HCT116 (cell line): ENCODE results near the gene GALK2. TPM values are rescaled to one million over a fixed set of nuclear protein-coding genes. Genes with fewer than 3 reads are reported as not detected.

Experiments used
- ATAC-seq: fragments of 200-7000 bp; cut with Tn5 transposase; 2 replicates; pipeline ENCODE4 v1.9.1; 2020; ENCODE audit warnings: mild to moderate bottlenecking, moderate library complexity
- BruUV-seq: library from RNA; stranded (reverse); fragments of 400-500 nt; replicated peaks from 2 replicates; lab custom pipeline; 2021; lab: Mats Ljungman, UMichigan
- CTCF ChIA-PET: fragments of 300-600 bp; sonication (Branson Sonifier 250); formaldehyde crosslinking; loops from one replicate; lab custom pipeline; 2021; ENCODE audit warnings: antibody characterized with exemption; lab: Charles Lee
- POLR2A ChIA-PET: fragments of 300-600, 350-600 bp; sonication (Branson Sonifier 250); formaldehyde crosslinking; loops from one replicate; lab custom pipeline; 2021; ENCODE audit warnings: antibody characterized with exemption; lab: Charles Lee
- RAD21 ChIA-PET, 2 experiments: fragments of 300-600 bp; sonication (Branson Sonifier 250); formaldehyde crosslinking; loops; one replicate each; lab custom pipeline; 2023; ENCODE audit warnings: low total read pairs in 2 of 2; ENCODE audit not compliant: uncharacterized antibody in 2 of 2, unreplicated experiment in 2 of 2, low non-redundant PET in 1 of 2; lab: Charles Lee
- DNase-seq: peaks from one replicate; pipeline ENCODE4 v3.0.0-alpha.2; 2010; ENCODE audit warnings: low read depth, low spot score
- H2AFZ ChIP-seq: fragments of 200-600 bp; shearing (Covaris generic), sonication (generic); 2 replicates; pipeline ENCODE4 v1.6.1; 2017; ENCODE audit warnings: low read depth, mixed run types, mixed read lengths, antibody characterized with exemption, low read length; ENCODE audit not compliant: poor library complexity, severe bottlenecking
- H3K27ac ChIP-seq: 2 replicates; pipeline ENCODE4 v1.5.1; 2012; ENCODE audit warnings: low read depth, low read length
- H3K27me3 ChIP-seq: fragments of 200-600 bp; sonication (generic); 2 replicates; pipeline ENCODE4 v1.6.1; 2016; ENCODE audit warnings: mixed run types, low read length, mixed read lengths; ENCODE audit not compliant: insufficient read depth
- H3K36me3 ChIP-seq, 2 experiments: fragments of 200-500 bp in 1 of 2; fragments of 200-600 bp in 1 of 2; sonication (Bioruptor generic) in 1 of 2; sonication (generic) in 1 of 2; 2 replicates each; pipeline versions ENCODE4 v1.5.1 to v1.6.1; 2014 to 2016; ENCODE audit warnings: low read length in 2 of 2, inconsistent platforms in 1 of 2, mixed read lengths in 1 of 2, mixed run types in 1 of 2; ENCODE audit not compliant: insufficient read depth in 2 of 2, control insufficient read depth in 1 of 2
- H3K4me1 ChIP-seq, 2 experiments: fragments of 200-600 bp in 1 of 2; sonication (generic) in 1 of 2; 2 replicates each; pipeline versions ENCODE4 v1.5.1 to v1.6.1; 2012 to 2017; ENCODE audit warnings: low read length in 2 of 2, inconsistent platforms in 1 of 2, mild to moderate bottlenecking in 1 of 2, mixed read lengths in 1 of 2, mixed run types in 1 of 2, moderate library complexity in 1 of 2; ENCODE audit not compliant: insufficient read depth in 2 of 2, control insufficient read depth in 1 of 2
- H3K4me2 ChIP-seq: fragments of 200-600 bp; sonication (generic); 2 replicates; pipeline ENCODE4 v1.6.1; 2017; ENCODE audit warnings: mixed run types, low read length, mixed read lengths
- H3K4me3 ChIP-seq, 2 experiments: fragments of 200-600 bp in 1 of 2; sonication (generic) in 1 of 2; replicated peaks in 1 of 2; 2 replicates each; pipeline ENCODE4 v1.5.1; 2011 to 2016; ENCODE audit warnings: low read length in 2 of 2, control low read depth in 1 of 2, low read depth in 1 of 2, mild to moderate bottlenecking in 1 of 2, mixed read lengths in 1 of 2, mixed run types in 1 of 2
- H3K79me2 ChIP-seq: fragments of 200-600 bp; sonication (generic); 2 replicates; pipeline ENCODE4 v1.6.1; 2017; ENCODE audit warnings: mild to moderate bottlenecking, mixed run types, low read length, moderate library complexity, mixed read lengths; ENCODE audit not compliant: insufficient read depth
- H3K9ac ChIP-seq: fragments of 200-600 bp; sonication (generic); 2 replicates; pipeline ENCODE4 v1.6.1; 2016; ENCODE audit warnings: low read length, mixed read lengths
- H3K9me2 ChIP-seq: fragments of 200-600 bp; sonication (generic), shearing (Covaris generic); 2 replicates; pipeline ENCODE4 v1.6.1; 2017; ENCODE audit warnings: mixed run types, mild to moderate bottlenecking, moderate library complexity; ENCODE audit not compliant: insufficient read depth
- H3K9me3 ChIP-seq, 2 experiments: fragments of 200-500 bp in 1 of 2; fragments of 200-600 bp in 1 of 2; sonication (Bioruptor generic) in 1 of 2; sonication (generic) in 1 of 2; 2 replicates each; pipeline ENCODE4 v1.6.1; 2014 to 2017; ENCODE audit warnings: low read length in 2 of 2, mixed read lengths in 2 of 2, inconsistent platforms in 1 of 2, low read depth in 1 of 2, mild to moderate bottlenecking in 1 of 2, mixed run types in 1 of 2, moderate library complexity in 1 of 2; ENCODE audit not compliant: control insufficient read depth in 1 of 2, insufficient read depth in 1 of 2
- H4K20me1 ChIP-seq: fragments of 200-600 bp; sonication (generic), shearing (Covaris generic); 2 replicates; pipeline ENCODE4 v1.6.1; 2017; ENCODE audit warnings: mixed run types, mild to moderate bottlenecking, moderate library complexity; ENCODE audit not compliant: insufficient read depth
- ATF3 ChIP-seq: IDR thresholded peaks from 2 replicates; pipeline ENCODE4 v1.6.1; 2012
- CEBPB ChIP-seq: IDR thresholded peaks from 2 replicates; pipeline ENCODE4 v1.6.1; 2012; ENCODE audit warnings: low read depth
- EGR1 ChIP-seq: IDR thresholded peaks from 2 replicates; pipeline ENCODE4 v1.6.1; 2012; ENCODE audit warnings: low read depth
- ELF1 ChIP-seq: IDR thresholded peaks from 2 replicates; pipeline ENCODE4 v1.6.1; 2012; ENCODE audit warnings: low read depth, borderline replicate concordance
- EZH2 ChIP-seq: fragments of 200-600 bp; sonication (generic); IDR thresholded peaks from 2 replicates; pipeline ENCODE4 v1.6.1; 2017; ENCODE audit warnings: antibody characterized with exemption, mixed run types
- JUND ChIP-seq: IDR thresholded peaks from 2 replicates; pipeline ENCODE4 v1.6.1; 2012
- MAX ChIP-seq: IDR thresholded peaks from 2 replicates; pipeline ENCODE4 v1.6.1; 2012
- POLR2AphosphoS5 ChIP-seq: IDR thresholded peaks from 2 replicates; pipeline ENCODE4 v1.6.1; 2011; ENCODE audit warnings: mild to moderate bottlenecking, low read depth, low read length, moderate library complexity
- RAD21 ChIP-seq: IDR thresholded peaks from 2 replicates; pipeline ENCODE4 v1.6.1; 2012; ENCODE audit warnings: low read depth, mild to moderate bottlenecking
- SIN3A ChIP-seq: IDR thresholded peaks from 2 replicates; pipeline ENCODE4 v1.6.1; 2012; ENCODE audit warnings: low read depth
- SRF ChIP-seq: IDR thresholded peaks from 2 replicates; pipeline ENCODE4 v1.6.1; 2012; ENCODE audit warnings: low read depth
- TCF7L2 ChIP-seq: IDR thresholded peaks from 2 replicates; pipeline ENCODE4 v1.7.0; 2011; ENCODE audit warnings: borderline replicate concordance, inconsistent platforms; ENCODE audit not compliant: insufficient read depth, insufficient read length; ENCODE audit errors: extremely low read depth
- YY1 ChIP-seq: IDR thresholded peaks from 2 replicates; pipeline ENCODE4 v1.6.1; 2011; ENCODE audit warnings: low read length, low read depth, moderate library complexity, mild to moderate bottlenecking; ENCODE audit not compliant: insufficient replicate concordance; ENCODE audit errors: extremely low read depth
- ZBTB33 ChIP-seq: IDR thresholded peaks from 2 replicates; pipeline ENCODE4 v1.6.1; 2011; ENCODE audit warnings: mild to moderate bottlenecking, low read length, moderate library complexity; ENCODE audit not compliant: insufficient replicate concordance; ENCODE audit errors: extremely low read depth
- ZFX ChIP-seq: fragments of 450-650 bp; IDR thresholded peaks from 2 replicates; pipeline ENCODE4 v1.6.1; 2017
- intact Hi-C: fragments of 100-400 bp; cut with micrococcal nuclease; formaldehyde crosslinking; loops from 2 replicates; pipeline ENCODE4 v1.10.0; 2022
- total RNA-seq: library from RNA; stranded (reverse); gene quantifications from one replicate; pipeline ENCODE4 v1.2.1, GENCODE V29; 2021; ENCODE audit not compliant: unreplicated experiment

GALK2 gene
- total RNA-seq, 1 experiment from 2014 or later, result 18.7 TPM

GRCh38 chr15:49163678-49164077, 6.4 kb upstream of the GALK2 start:
- no peak overlapping the region for H3K4me3 ChIP-seq
- intact Hi-C loops, result no loop called here
- ChIA-PET POLR2A (no interaction called here), RAD21 (no interaction called here), CTCF (no interaction called here)
- H3K4me1 ChIP-seq, result no peaks in the 10 kb centered on the region
- H4K20me1 ChIP-seq, result no peaks in the 10 kb centered on the region
- H3K9me3 ChIP-seq, result no peaks in the 10 kb centered on the region
- H3K4me2 ChIP-seq, result no peak overlapping the region
- H2AFZ ChIP-seq, result no peak overlapping the region
- BruUV-seq, result no TSS peak
- no peaks in the 10 kb centered on the region for H3K27me3 ChIP-seq
- H3K27ac ChIP-seq, result no peak overlapping the region
- DNase-seq (no peak), ATAC-seq (no peak)
- no peaks in the 10 kb centered on the region for H3K36me3 ChIP-seq
- H3K9me2 ChIP-seq, result no peaks in the 10 kb centered on the region
- no peaks in the 10 kb centered on the region for H3K79me2 ChIP-seq
- TF ChIP-seq ZBTB33 (no peak), JUND (no peak), CEBPB (no peak), EGR1 (no peak), YY1 (no peak), ATF3 (no peak), TCF7L2 (no peak)
- H3K9ac ChIP-seq, result no peak overlapping the region

- CTCF ChIA-PET, result no interaction called here
- no peak overlapping the region for H3K4me3 ChIP-seq
- no peak for DNase-seq
Measured at GRCh38 chr15:49164865-49165264, 5.2 kb upstream of the GALK2 start.

More at GRCh38 chr15:49164865-49165264, 5.2 kb upstream of the GALK2 start:
- no peaks in the 10 kb centered on the region for H3K27me3 ChIP-seq
- no TSS peak for BruUV-seq
- no peaks in the 10 kb centered on the region for H4K20me1 ChIP-seq
- H3K79me2 ChIP-seq, result no peaks in the 10 kb centered on the region
- H3K9me3 ChIP-seq, result no peaks in the 10 kb centered on the region
- RAD21 ChIA-PET, result no interaction called here
- H3K9me2 ChIP-seq, result no peaks in the 10 kb centered on the region
- intact Hi-C loops, result no loop called here
- TF ChIP-seq YY1, result no peak
- no peak for TF ChIP-seq SIN3A
- no peak for TF ChIP-seq JUND
- no peak for TF ChIP-seq ZFX
- no peak for TF ChIP-seq POLR2AphosphoS5
- TF ChIP-seq RAD21, result no peak
- no peak for TF ChIP-seq EZH2
- TF ChIP-seq SRF, result no peak
- no peak for TF ChIP-seq ELF1
- TF ChIP-seq CEBPB, result no peak
- no peak for TF ChIP-seq MAX
- TF ChIP-seq, all 23 proteins: peak for 0
- no peak for ATAC-seq
- H3K4me2 ChIP-seq, result no peak overlapping the region
- H3K27ac ChIP-seq, result no peak overlapping the region
- no peak overlapping the region for H2AFZ ChIP-seq
- H3K4me1 ChIP-seq, result peaks cover 4 to 6% of the 10 kb centered on the region in 2 experiments; a peak in 3 of 4 replicates
- POLR2A ChIA-PET, result no interaction called here
- H3K36me3 ChIP-seq, result no peaks in the 10 kb centered on the region
- no peak overlapping the region for H3K9ac ChIP-seq
